SU-DHL-6 (cell line): ENCODE results near the gene AGPAT3.

Experiments
- CTCF ChIP-seq: fragments of 200-600 bp; sonication (generic); IDR thresholded peaks from one replicate; pipeline ENCODE4 v1.5.1; 2017; ENCODE audit warnings: antibody characterized with exemption, mild to moderate bottlenecking, low read length, moderate library complexity; ENCODE audit not compliant: insufficient read depth, poor library complexity, severe bottlenecking
- EZH2phosphoT487 ChIP-seq: fragments of 200-600 bp; sonication (generic), shearing (Covaris generic); conservative IDR thresholded peaks from 2 replicates; pipeline ENCODE4 v1.6.1; 2018; ENCODE audit warnings: mild to moderate bottlenecking, antibody characterized with exemption, low read length, moderate library complexity, mixed read lengths

GRCh38 chr21:43954896-43955295, 89.9 kb downstream of the AGPAT3 start:
- no peak for TF ChIP-seq CTCF
- no peak for TF ChIP-seq EZH2phosphoT487
